ENCODE measurements around the gene ADAMTS4.

DNA sequence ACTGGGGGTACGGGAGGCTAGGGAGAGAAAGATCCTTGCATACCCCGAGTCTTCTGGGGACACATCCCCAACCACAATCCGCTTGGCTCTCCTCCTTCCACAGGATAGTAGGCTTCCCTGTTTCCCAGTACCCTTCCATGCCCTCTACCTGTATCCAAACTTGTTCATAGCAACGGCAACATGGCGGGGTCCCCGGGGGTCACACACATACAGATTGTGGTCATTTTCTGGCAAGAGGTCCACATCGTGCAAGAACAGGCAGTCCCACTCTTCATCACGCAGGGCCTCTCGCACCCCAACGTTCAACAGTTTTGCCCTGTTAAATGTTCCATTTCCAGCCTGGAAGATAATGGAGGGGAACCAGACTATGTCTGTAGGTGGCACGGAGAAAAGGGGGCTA lies 25.1 kb downstream of the ADAMTS4 start:
- TF ChIP-seq, protein P1, sequence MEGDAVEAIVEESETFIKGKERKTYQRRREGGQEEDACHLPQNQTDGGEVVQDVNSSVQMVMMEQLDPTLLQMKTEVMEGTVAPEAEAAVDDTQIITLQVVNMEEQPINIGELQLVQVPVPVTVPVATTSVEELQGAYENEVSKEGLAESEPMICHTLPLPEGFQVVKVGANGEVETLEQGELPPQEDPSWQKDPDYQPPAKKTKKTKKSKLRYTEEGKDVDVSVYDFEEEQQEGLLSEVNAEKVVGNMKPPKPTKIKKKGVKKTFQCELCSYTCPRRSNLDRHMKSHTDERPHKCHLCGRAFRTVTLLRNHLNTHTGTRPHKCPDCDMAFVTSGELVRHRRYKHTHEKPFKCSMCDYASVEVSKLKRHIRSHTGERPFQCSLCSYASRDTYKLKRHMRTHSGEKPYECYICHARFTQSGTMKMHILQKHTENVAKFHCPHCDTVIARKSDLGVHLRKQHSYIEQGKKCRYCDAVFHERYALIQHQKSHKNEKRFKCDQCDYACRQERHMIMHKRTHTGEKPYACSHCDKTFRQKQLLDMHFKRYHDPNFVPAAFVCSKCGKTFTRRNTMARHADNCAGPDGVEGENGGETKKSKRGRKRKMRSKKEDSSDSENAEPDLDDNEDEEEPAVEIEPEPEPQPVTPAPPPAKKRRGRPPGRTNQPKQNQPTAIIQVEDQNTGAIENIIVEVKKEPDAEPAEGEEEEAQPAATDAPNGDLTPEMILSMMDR (IDR thresholded peaks at IDR 0.05; ENCODE audit: low read depth, low read length), result no peak
- TF ChIP-seq EZH2phosphoT487 (IDR thresholded peaks at IDR 0.05; ENCODE audit: low read depth), result no peak

Data from OCI-LY3 (cell line).